Panc1 (cell line): ENCODE measurements around the gene OR10H1. TPM values are rescaled to one million over a fixed set of nuclear protein-coding genes. Genes with fewer than 3 reads are reported as not detected.
"Not testable (repeated sequence)": the region's sequence is repeated elsewhere in the genome, so short reads cannot be mapped to it uniquely, and the experiment has no call there.

ENCODE experiments used
- ATAC-seq: fragments of 200-7000 bp; cut with Tn5 transposase; 2 replicates; pipeline ENCODE4 v1.9.1; 2020; ENCODE audit warnings: mild to moderate bottlenecking, moderate library complexity
- BruUV-seq: library from RNA; stranded (reverse); fragments of 400-500 nt; replicated peaks from 2 replicates; lab custom pipeline; 2021; lab: Mats Ljungman, UMichigan
- CTCF ChIA-PET: fragments of 300-600 bp; sonication (Branson Sonifier 250); formaldehyde crosslinking; loops from one replicate; lab custom pipeline; 2022; ENCODE audit warnings: antibody characterized with exemption; lab: Charles Lee
- POLR2A ChIA-PET: fragments of 300-600 bp; sonication (Branson Sonifier 250); formaldehyde crosslinking; loops from one replicate; lab custom pipeline; 2022; ENCODE audit warnings: antibody characterized with exemption; lab: Charles Lee
- DNase-seq: peaks from one replicate; pipeline ENCODE4 v3.0.0-alpha.2; 2010; ENCODE audit warnings: low read depth, low spot score
- H3K27ac ChIP-seq: 2 replicates; pipeline ENCODE4 v1.5.1; 2011; ENCODE audit warnings: mild to moderate bottlenecking, low read length, inconsistent platforms
- H3K27me3 ChIP-seq: fragments of 200-500 bp; sonication (Bioruptor generic); 2 replicates; pipeline ENCODE4 v1.6.0; 2014; ENCODE audit warnings: low read length, inconsistent platforms; ENCODE audit not compliant: control insufficient read depth, insufficient read depth
- H3K36me3 ChIP-seq: fragments of 200-500 bp; sonication (Bioruptor generic); 2 replicates; pipeline ENCODE4 v1.5.1; 2014; ENCODE audit warnings: inconsistent platforms, mild to moderate bottlenecking, low read length, moderate library complexity; ENCODE audit not compliant: control insufficient read depth, insufficient read depth
- H3K4me1 ChIP-seq: 2 replicates; pipeline ENCODE4 v1.5.1; 2011; ENCODE audit warnings: inconsistent platforms, mild to moderate bottlenecking, low read length, moderate library complexity; ENCODE audit not compliant: control insufficient read depth, insufficient read depth
- H3K4me3 ChIP-seq, 2 experiments: 2 replicates each; pipeline ENCODE4 v1.5.1; 2011 to 2012; ENCODE audit warnings: low read depth in 2 of 2, low read length in 2 of 2, mild to moderate bottlenecking in 2 of 2, inconsistent platforms in 1 of 2, moderate library complexity in 1 of 2
- H3K9me3 ChIP-seq: fragments of 200-500 bp; sonication (Bioruptor generic); 2 replicates; pipeline ENCODE4 v1.5.1; 2014; ENCODE audit warnings: low read depth, mild to moderate bottlenecking, inconsistent platforms, low read length, moderate library complexity; ENCODE audit not compliant: control insufficient read depth, insufficient read depth
- CTCF ChIP-seq: fragments of 450-650 bp; IDR thresholded peaks from 2 replicates; pipeline ENCODE4 v1.5.1; 2017; ENCODE audit warnings: mild to moderate bottlenecking
- POLR2AphosphoS5 ChIP-seq: IDR thresholded peaks from 2 replicates; pipeline ENCODE4 v1.6.1; 2012; ENCODE audit warnings: mild to moderate bottlenecking, low read depth, low read length, moderate library complexity
- REST ChIP-seq, 2 experiments: IDR thresholded peaks; 2 replicates each; pipeline ENCODE4 v1.6.1; 2011 to 2012; ENCODE audit warnings: low read depth in 2 of 2, control low read depth in 1 of 2, low read length in 1 of 2, mild to moderate bottlenecking in 1 of 2, moderate library complexity in 1 of 2; ENCODE audit not compliant: insufficient read depth in 1 of 2
- SIN3A ChIP-seq: IDR thresholded peaks from 2 replicates; pipeline ENCODE4 v1.6.1; 2012; ENCODE audit warnings: low read depth, mild to moderate bottlenecking, low read length, moderate library complexity, borderline replicate concordance; ENCODE audit not compliant: insufficient read depth
- TCF7L2 ChIP-seq: IDR thresholded peaks from 2 replicates; pipeline ENCODE4 v1.6.1; 2011; ENCODE audit warnings: mild to moderate bottlenecking, low read depth, low read length, inconsistent platforms
- in situ Hi-C: cut with HindIII; loops from 2 replicates; pipeline ENCODE4 v1.10.0; 2016; ENCODE audit warnings: low sequenced_read_pairs, low pct_unique_long_range_greater_than_20kb
- intact Hi-C: fragments of 100-400 bp; cut with micrococcal nuclease; formaldehyde crosslinking; loops from one replicate; pipeline ENCODE4 v1.10.0; 2022; ENCODE audit not compliant: unreplicated experiment
- total RNA-seq: library from RNA; stranded (reverse); gene quantifications from one replicate; pipeline ENCODE4 v1.2.1, GENCODE V29; 2021; ENCODE audit not compliant: unreplicated experiment

Gene OR10H1
- total RNA-seq, 1 experiment from 2014 or later, result not detected

GRCh38 chr19:15841875-15842569 lies 26.6 kb upstream of the OR10H1 start:
- intact Hi-C loops, result no loop called here

GRCh38 chr19:15840833-15841232 lies 25.4 kb upstream of the OR10H1 start:
- BruUV-seq, result no TSS peak
- Histone ChIP-seq H3K4me1 (no peaks in the 10 kb centered on the region), H3K27me3 (peaks cover 2% of the 10 kb centered on the region; the same call in 1 of the 2 replicates), H3K36me3 (no peaks in the 10 kb centered on the region), H3K9me3 (no peaks in the 10 kb centered on the region), H3K4me3 (no peak overlapping the region), H3K27ac (no peak overlapping the region)
- in situ Hi-C loops, result no loop called here
- POLR2A ChIA-PET, result no interaction called here
- no peak for ATAC-seq
- no peak for DNase-seq
- intact Hi-C loops, result no loop called here
- TF ChIP-seq POLR2AphosphoS5 (no peak), SIN3A (no peak), REST (IDR thresholded peaks at IDR 0.05; ENCODE audit: insufficient read depth in 1 of 2, low read depth in 2 of 2, low read length in 1 of 2) (no peak), CTCF (no peak), TCF7L2 (no peak)
- CTCF ChIA-PET, result no interaction called here

More at GRCh38 chr19:15841875-15842569, 26.6 kb upstream of the OR10H1 start:
- ATAC-seq (no peak), DNase-seq (no peak)
- Histone ChIP-seq H3K4me3 (no peak overlapping the region), H3K36me3 (no peaks in the 10 kb centered on the region), H3K4me1 (no peaks in the 10 kb centered on the region), H3K9me3 (no peaks in the 10 kb centered on the region), H3K27me3 (peaks cover 3% of the 10 kb centered on the region; the same call in 1 of the 2 replicates), H3K27ac (no peak overlapping the region)
- BruUV-seq, result no TSS peak
- TF ChIP-seq REST (IDR thresholded peaks at IDR 0.05; ENCODE audit: insufficient read depth in 1 of 2, low read depth in 2 of 2, low read length in 1 of 2), result no peak
- TF ChIP-seq POLR2AphosphoS5, result no peak
- peak; percentile 38 for TF ChIP-seq CTCF
- ChIA-PET POLR2A (no interaction called here), CTCF (no interaction called here)
- in situ Hi-C loops, result no loop called here

GRCh38 chr19:15839888-15840287 lies 24.4 kb upstream of the OR10H1 start:
- H3K27ac ChIP-seq, DNase-seq, H3K27me3 ChIP-seq, POLR2A ChIA-PET, CTCF ChIA-PET, H3K4me3 ChIP-seq, H3K9me3 ChIP-seq, in situ Hi-C loops, BruUV-seq, H3K4me1 ChIP-seq, H3K36me3 ChIP-seq, intact Hi-C loops, ATAC-seq: not testable (repeated sequence)
